ENCODE data around the gene MARCHF10. TPM values are rescaled to one million over a fixed set of nuclear protein-coding genes. Genes with fewer than 3 reads are reported as not detected.

MARCHF10 gene
- total and polyA plus RNA-seq, 12 donors = 0.04 TPM; not detected in 11

DNA sequence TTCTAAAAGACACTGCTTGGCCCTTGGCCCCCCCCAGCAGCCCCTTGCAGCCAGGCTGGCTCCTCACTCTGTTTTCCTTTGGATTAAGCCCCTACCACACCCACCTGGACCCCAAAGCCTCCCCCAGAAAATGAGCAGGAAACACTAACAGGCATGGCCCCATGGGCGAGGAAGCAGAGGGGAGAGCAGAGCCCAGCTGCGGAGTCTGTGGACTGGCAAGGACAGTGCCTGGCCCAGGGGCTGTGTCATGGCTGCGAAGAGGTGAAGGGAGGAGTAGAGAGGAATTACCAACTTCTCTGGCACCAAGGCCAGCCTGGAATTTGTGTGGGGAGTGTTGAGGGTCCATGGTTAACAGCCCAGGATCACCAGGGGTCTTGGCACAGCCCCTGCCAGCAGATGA lies 133.3 kb downstream of the MARCHF10 start:
- H3K36me3 ChIP-seq = peaks cover 0 to 43% (median 0%) of the 10 kb centered on the region in 9 donors
- no peaks in the 10 kb centered on the region for H3K27me3 ChIP-seq
- no peak for DNase-seq
- no peak overlapping the region for H3K4me3 ChIP-seq
- no peak overlapping the region for H3K27ac ChIP-seq
- ATAC-seq = no peak
- H3K4me1 ChIP-seq = peaks cover 0 to 17% (median 5%) of the 10 kb centered on the region in 9 donors
- TF ChIP-seq, protein P1, sequence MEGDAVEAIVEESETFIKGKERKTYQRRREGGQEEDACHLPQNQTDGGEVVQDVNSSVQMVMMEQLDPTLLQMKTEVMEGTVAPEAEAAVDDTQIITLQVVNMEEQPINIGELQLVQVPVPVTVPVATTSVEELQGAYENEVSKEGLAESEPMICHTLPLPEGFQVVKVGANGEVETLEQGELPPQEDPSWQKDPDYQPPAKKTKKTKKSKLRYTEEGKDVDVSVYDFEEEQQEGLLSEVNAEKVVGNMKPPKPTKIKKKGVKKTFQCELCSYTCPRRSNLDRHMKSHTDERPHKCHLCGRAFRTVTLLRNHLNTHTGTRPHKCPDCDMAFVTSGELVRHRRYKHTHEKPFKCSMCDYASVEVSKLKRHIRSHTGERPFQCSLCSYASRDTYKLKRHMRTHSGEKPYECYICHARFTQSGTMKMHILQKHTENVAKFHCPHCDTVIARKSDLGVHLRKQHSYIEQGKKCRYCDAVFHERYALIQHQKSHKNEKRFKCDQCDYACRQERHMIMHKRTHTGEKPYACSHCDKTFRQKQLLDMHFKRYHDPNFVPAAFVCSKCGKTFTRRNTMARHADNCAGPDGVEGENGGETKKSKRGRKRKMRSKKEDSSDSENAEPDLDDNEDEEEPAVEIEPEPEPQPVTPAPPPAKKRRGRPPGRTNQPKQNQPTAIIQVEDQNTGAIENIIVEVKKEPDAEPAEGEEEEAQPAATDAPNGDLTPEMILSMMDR (IDR thresholded peaks at IDR 0.05) = no peak
- 89 to 90% methylated on average over 3 of the region's 3 CpGs for WGBS, 2 donors
- no peaks in the 10 kb centered on the region for H3K9me3 ChIP-seq
- intact Hi-C loops (cut with DNase I) = loop anchor here in 9 of 10 donors (5.0 to 10.0 kb wide), 4 partner anchors 47 to 732 kb away; partner anchors contain the start of gene MRC2 (in 1 of the 9)

DNA sequence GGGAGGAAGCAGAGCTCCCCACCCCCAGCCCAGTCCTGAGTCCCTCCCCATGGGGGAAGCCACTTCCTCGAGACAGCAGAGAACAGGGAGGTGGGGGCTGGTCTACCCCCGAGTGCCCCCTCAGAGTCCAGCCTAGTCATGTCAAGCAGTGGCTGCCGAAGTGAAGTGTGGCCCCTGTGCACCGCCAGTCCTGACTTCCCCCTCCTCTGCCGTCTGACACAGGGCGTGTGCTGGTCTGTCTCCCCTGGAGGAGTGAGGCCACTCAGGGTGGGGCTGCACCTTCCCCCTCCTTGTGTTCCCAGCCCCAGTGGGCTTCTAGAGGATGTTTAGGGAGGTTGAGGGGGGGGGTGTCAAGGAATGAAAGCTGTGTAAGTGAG lies 133.8 kb downstream of the MARCHF10 start:
- Histone ChIP-seq H3K27ac (no peak overlapping the region), H3K9me3 (no peaks in the 10 kb centered on the region), H3K4me3 (no peak overlapping the region), H3K36me3 (peaks cover 0 to 48% (median 0%) of the 10 kb centered on the region in 9 donors), H3K4me1 (peaks cover 0 to 17% (median 5%) of the 10 kb centered on the region in 9 donors), H3K27me3 (no peaks in the 10 kb centered on the region)
- WGBS, 2 donors = 71 to 72% methylated on average over 6 of the region's 6 CpGs
- intact Hi-C loops (cut with DNase I) = loop anchor here in 9 of 10 donors (5.0 to 10.0 kb wide), 3 partner anchors 48 to 733 kb away; no protein-coding TSS in a partner anchor
- DNase-seq = no peak
- no peak for ATAC-seq
- TF ChIP-seq, protein P1 (IDR thresholded peaks at IDR 0.05) = no peak

DNA sequence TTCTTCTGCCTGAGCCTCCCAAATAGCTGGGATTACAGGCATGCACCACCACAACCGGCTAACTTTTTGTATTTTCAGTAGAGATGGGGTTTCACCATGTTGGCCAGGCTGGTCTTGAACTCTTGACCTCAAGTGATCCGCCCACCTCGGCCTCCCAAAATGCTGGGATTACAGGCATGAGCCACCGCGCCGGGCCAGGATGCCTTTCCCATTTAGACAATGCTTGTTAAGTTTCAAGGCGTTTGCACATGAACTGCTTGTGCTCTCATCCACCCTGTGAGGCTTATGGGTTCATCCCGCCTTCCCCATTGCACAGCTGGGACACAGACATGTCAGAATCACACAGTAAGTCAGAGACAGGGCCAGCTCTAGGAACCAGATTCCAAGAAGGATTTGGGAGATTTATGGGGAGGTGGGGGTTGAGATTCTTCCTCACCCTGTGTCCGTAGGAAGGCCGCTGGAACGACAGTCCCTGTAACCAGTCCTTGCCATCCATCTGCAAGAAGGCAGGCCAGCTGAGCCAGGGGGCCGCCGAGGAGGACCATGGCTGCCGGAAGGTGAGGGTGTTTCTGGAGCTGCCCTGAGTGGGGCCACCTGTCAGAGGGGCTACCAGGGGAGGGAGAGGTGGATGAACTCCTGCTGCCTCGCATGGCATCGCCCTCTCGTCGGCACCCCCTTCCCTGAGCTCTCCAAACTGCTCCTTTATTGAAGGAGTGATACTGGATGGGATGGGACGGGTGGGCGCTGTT lies 134.3 kb downstream of the MARCHF10 start:
- WGBS, 2 donors = 91 to 93% methylated on average over 16 to 20 of the region's 20 CpGs
- DNase-seq (no peak), ATAC-seq (no peak)
- peaks cover 0 to 17% (median 5%) of the 10 kb centered on the region in 9 donors for H3K4me1 ChIP-seq
- H3K36me3 ChIP-seq = peaks cover 0 to 48% (median 0%) of the 10 kb centered on the region in 9 donors
- TF ChIP-seq, protein P1 (IDR thresholded peaks at IDR 0.05) = no peak
- no peak overlapping the region for H3K27ac ChIP-seq
- no peak overlapping the region for H3K4me3 ChIP-seq
- intact Hi-C loops (cut with DNase I) = loop anchor here (2.0 to 10.0 kb wide), 4 partner anchors 49 to 734 kb away; no protein-coding TSS in a partner anchor
- no peaks in the 10 kb centered on the region for H3K9me3 ChIP-seq
- H3K27me3 ChIP-seq = no peaks in the 10 kb centered on the region

DNA sequence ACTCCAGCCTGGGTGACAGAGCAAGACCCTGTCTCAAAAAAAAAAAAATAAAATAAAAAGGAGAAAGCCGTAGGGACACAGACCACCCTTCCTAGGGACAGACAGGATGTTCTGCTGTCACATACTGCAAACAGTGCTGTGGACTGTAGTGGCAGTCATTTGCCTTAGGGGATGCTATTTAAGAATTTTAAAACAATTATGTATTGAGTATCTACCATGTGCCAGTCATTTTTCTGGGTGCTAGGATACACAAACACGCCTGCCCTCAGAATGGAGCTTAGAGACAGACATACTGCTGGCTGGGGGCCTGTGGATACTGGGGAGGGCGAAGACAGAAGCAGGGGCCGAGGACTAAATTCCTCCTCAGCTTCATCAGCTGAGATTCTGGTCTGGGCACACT lies 135.2 kb downstream of the MARCHF10 start:
- no peaks in the 10 kb centered on the region for H3K27me3 ChIP-seq
- H3K4me3 ChIP-seq = no peak overlapping the region
- H3K9me3 ChIP-seq = no peaks in the 10 kb centered on the region
- intact Hi-C loops (cut with DNase I) = loop anchor here (2.0 to 10.0 kb wide), 4 partner anchors 49 to 734 kb away; no protein-coding TSS in a partner anchor
- H3K27ac ChIP-seq = no peak overlapping the region
- ATAC-seq (no peak), DNase-seq (no peak)
- peaks cover 0 to 42% (median 0%) of the 10 kb centered on the region in 9 donors for H3K36me3 ChIP-seq
- H3K4me1 ChIP-seq = peaks cover 0 to 17% (median 5%) of the 10 kb centered on the region in 9 donors
- TF ChIP-seq, protein P1 (IDR thresholded peaks at IDR 0.05) = no peak
- 93% methylated on average over 4 of the region's 4 CpGs for WGBS, 2 donors
